Inflammatory macrophage treated with lipopolysaccharide for 4 hours (primary cell): ENCODE data around the gene NDC1.
"Not testable (repeated sequence)": the region's sequence is repeated elsewhere in the genome, so short reads cannot be mapped to it uniquely, and the experiment has no call there.

Source experiments
- DNase-seq: peaks from one replicate; pipeline ENCODE4 v3.0.0-alpha.2; 2020

Gene NDC1, protein sequence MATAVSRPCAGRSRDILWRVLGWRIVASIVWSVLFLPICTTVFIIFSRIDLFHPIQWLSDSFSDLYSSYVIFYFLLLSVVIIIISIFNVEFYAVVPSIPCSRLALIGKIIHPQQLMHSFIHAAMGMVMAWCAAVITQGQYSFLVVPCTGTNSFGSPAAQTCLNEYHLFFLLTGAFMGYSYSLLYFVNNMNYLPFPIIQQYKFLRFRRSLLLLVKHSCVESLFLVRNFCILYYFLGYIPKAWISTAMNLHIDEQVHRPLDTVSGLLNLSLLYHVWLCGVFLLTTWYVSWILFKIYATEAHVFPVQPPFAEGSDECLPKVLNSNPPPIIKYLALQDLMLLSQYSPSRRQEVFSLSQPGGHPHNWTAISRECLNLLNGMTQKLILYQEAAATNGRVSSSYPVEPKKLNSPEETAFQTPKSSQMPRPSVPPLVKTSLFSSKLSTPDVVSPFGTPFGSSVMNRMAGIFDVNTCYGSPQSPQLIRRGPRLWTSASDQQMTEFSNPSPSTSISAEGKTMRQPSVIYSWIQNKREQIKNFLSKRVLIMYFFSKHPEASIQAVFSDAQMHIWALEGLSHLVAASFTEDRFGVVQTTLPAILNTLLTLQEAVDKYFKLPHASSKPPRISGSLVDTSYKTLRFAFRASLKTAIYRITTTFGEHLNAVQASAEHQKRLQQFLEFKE

DNA sequence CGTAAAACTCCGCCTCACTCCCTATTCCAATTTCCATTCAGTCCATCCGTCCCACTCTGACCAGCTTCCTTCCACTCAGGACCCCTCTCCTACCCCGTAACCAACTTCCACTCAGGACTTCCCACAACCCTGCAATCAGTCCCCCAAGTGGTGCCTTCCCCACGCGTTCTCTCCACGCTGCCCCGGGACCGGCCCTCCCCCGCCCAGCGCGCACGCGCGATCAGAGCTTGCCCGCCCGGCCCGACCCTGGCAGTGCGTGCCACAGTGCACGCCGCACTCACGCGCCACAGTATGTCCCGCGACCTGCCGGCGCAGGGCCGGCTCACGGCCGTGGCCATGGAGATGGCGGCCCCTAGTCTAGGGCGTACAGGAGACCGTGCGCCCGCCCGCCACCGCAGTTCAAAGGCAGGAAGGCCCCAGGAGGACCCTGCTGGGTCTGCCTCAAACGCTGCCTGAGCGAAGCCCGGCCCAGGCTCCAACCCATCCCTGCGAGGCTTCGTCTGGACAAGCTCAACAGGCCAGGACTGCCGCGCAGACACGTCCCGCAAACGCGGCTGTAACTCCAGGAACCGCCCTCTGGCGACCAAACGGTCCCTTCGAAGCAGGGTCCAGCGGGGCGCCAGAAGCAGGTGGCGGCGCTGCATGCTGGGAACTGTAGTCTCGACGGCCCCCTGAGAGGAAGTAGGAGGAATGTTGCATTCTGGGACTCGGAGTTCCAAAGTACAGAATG, at the start of gene NDC1:
Gene NDC1, minus strand, starts transcription at position 373 of the 730 bp plus-strand sequence. Its CDS starts 35 bp downstream, at position 338.
- DNase-seq = peak; percentile 95

DNA sequence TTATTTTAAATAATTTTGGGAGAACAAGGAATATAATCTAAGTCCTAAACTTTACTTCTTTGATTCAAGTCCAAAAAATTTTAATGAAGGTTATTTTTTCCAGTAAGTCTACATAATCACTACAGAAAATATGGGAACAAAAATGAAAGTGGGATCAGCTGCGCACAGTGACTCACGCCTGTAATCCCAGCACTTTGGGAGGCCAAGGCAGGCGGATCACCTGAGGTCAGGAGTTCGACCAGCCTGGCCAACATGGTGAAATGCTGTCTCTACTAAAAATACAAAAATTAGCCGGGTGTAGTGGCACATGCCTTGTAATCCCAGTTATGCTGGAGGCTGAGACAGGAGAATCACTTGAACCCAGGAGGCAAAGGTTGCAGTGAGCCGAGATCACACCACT, 45.5 kb upstream of the NDC1 start:
- not testable (repeated sequence) for DNase-seq

DNA sequence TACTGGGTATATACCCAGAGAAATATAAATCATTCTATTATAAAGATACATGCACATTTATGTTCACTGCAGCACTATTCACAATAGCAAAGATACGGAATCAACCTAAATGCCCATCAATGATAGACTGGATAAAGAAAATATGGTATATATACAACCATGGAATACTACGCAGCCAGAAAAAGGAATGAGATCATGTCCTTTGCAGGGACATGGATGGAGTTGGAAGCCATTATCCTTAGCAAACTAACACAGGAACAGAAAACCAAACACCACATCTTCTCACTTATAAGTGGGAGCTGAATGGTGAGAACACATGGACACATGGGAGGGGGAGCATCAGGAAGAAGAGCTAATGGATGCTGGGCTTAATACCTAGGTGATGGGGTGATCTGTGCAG, 43.8 kb upstream of the NDC1 start:
- not testable (repeated sequence) for DNase-seq

DNA sequence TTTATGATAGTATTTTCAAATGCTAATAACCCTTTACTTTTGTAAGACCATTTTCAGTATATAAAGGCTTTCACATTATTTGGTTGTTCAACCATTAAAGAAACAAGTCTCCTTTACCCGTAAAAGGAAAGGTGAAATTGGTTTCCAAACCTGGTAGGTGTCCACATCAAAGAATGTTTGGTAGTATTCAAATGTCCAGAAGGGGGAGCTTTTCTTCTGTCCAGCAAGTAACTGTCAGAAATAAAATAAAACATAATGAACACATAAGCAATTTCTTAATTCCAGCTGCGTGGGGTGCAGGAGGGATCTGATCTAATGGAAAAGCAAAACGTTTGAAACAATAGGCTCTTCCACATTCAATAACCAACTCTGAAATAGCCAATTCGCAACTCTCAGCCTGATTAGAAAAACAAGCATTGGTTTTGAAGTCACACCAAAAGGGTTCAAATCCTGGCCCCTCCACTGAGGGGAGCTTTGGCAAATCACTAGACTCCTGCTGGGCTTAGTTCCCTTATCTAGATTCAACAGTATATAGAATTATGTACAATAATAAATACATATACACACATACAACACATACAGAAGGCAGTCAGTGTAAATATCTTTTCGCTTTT, 40.5 kb upstream of the NDC1 start:
- peak; percentile 62 for DNase-seq

DNA sequence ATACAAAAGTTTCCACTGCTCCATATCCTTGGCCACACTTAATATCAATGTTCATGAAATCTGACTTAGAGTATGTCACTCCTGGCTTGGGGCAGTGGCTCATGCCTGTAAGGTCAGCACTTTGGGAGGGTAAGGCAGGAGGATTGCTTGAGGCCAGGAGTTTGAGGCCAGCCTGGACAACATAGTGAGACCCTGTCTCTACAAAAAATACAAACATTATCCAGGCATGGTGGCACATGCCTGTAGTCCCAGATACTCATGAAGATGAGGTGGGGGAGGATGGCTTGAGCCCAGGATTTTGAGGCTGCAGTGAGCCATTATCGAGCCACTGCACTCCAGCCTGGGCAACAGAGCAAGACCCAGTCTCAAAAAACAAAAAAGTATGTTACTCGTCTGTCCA, 37.1 kb upstream of the NDC1 start:
- not testable (repeated sequence) for DNase-seq

DNA sequence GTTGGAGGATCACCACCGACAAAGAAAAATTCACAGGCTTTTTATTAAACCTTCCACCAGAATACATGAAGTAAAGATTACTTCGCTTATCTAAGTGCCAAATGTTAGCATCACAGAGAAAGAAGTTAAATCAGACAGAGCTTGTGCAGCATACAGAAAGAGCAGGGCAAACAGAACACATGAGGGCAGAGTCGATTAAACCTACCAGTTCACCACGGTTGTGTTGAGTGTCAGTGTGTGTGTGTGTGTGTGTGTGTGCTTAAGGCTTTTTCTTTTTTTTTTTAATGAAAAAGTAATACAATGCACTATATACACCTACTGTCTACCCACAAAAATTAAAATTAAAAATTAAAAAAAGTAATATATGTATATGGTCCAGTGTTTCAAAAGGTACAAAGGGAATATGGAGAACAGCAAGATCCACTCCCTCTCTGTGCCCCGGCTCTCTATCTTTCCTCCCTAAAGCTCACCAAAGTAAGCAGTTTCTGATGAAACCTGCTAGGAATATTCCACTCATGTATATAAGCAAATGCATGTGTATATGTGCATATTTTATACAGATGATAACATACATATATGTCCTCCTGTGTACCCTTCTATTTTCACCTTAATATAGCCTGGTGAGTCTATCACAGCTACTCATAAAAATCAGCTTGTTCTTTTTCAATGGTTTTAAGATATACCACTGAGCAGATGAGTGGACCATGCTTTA, 33.8 kb upstream of the NDC1 start:
- DNase-seq = no peak

DNA sequence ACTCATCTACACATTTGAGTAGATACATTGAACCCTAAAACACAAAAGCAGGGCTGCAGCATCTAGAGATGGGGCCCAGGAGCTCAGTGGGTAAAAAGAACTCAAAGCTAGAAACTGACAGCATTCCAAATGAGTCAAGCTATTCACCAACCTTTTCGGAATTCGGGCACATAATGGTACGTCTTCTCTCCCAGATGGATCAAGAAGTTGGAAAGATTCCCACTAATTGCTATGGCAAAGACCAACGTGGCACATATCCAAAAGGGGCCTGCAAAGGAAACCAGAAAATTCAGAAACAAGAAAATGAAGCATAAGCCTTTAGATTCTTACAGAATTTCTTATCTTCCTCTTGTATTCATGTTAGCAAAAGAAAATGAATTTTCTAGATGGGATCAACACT, 33.1 kb upstream of the NDC1 start:
- no peak for DNase-seq

DNA sequence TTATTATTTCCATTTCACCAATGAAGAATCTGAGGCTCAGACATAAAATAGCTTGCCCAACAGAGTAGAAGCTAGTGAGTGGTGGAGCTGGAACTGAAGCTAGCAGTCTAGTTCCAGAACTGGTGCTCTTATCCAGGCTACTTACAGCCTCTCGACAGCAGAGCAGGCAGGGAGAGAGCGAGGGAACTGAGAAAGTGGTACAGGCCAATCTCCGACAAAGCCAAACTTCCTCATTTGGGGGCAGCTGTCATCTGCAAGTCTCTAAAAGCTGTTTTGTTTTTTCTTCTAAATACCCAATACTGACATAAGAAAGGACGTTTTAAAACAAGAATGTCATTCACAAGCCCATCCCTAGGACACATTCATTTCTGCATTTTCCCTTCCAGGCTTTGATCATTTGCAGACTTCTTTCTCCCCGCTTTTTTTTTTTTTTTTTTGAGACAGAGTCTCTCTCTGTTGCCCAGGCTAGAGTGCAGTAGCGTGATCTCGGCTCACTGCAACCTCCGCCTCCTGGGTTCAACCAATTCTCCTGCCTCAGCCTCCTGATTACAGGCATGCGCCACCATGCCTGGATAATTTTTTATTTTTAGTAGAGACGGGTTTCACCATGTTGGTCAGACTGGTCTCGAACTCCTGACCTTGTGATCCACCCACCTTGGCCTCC, 31.5 kb upstream of the NDC1 start:
- no peak for DNase-seq

DNA sequence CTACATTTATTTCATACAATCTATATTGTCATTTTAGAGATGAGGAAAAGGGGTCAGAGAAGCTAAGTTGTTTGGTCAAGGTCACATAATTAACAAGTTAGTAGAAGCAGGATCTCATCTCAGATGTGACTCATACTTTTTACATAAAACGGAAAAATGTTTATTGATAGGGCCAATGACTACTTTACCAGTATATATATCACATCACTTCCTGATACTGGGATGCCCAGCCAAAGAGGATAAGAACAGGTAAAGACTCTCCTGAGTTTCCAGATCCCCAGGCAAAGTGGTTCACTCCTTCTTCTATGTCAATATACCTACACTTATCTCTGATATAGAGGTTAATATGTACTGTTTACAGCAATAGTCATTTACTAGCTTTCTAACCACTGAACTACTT, 30.5 kb upstream of the NDC1 start:
- no peak for DNase-seq

DNA sequence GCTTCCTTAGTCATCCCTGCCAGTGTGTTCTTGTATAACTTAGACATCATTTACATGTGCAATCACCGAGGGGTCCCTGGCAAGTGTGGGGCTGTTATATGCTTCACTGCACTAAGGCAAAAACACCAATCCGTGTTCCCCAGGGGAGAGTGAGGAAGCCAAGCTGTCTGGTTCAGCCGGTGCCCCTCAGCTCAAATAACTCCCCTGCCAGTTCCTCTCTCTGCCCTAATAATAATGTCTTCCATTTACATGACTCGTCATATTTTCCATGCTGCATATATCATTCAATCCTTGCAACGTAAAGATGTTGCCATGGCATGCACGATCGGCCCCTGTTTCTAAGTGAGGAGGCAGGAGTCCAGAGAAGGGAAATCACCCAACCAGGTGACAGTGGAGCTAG, 24.4 kb upstream of the NDC1 start:
- no peak for DNase-seq

DNA sequence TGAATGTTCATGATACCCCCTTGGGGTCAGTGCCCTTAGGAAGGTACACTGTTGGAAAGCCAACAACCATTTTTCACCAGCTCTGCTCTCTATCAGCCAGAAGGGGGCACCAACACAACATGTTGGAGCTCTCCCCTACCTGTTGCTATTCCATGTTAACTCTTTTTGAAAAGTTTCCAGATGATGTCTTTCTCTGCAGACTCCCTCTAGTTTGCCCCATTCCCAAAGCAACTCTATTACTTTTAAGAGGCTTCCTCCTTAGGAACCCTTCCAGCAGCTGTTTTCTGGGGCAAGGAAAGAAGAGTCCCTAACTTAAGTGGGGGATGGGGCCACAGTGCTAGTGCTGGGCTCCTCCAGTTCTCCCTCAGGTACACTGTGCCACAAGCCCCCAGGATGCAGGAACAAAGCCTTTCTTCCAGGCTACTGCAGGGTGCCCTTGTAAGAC, 22.9 kb upstream of the NDC1 start:
- DNase-seq = peak; percentile 44

DNA sequence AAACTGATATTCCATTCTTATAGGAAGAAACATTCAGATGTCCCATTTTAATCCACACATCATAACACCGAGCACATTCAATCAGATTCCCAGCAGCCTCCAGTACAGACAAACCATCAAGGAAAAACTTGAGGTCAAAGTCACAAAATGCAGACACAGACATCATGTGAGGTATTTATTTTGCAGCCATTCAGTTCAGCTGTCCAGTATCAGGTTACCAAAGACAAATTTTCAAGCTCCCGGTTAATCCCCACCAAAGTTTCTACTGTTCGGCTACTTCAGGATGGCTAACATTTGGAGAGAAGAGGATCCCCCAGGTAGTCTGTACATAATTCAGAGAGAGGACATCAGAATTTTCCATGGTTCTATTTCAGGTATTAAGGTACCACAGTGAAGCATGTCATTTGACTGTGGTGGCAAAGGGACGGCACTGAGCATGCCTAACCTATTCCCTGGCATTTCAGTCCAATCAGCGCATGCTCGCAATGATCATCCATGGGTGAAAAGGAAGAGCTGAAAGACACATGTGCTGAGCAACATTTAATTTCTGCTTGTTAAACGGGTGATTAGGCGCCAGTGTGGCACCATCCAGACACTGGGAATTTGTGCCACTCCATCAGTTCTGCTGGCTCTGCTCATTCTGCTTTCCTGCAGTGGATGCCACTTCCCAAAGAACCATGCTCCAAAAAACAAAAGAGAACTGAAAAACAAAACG, 13.6 kb upstream of the NDC1 start:
- no peak for DNase-seq

DNA sequence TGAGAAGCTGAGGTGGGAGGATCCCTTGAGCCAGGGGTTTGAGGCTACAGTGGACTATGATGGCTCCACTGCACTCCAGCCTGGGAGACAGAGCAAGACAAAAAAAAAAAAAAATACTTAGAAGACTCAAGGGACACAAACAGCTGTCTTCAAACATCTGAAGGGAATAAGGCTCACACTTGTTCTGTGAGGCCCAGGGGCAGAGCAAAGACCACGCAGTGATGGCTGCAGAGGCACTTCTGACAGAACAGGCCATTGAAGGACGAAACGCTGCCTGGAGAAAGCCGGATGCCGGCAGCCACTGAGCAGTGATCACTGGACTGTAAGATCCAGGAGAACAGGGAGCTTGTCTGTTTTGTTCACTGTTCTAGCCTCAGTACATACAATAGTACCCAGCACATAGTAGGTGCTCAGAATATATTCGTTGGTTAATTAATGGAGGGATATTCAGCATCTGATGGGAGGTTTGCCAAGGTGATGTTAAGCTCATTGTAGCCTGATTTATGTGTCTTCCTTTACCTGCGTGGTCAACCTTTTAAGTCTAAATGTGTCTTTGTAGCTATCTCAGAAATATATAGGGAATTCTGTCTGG, 12.1 kb upstream of the NDC1 start:
- DNase-seq = no peak

DNA sequence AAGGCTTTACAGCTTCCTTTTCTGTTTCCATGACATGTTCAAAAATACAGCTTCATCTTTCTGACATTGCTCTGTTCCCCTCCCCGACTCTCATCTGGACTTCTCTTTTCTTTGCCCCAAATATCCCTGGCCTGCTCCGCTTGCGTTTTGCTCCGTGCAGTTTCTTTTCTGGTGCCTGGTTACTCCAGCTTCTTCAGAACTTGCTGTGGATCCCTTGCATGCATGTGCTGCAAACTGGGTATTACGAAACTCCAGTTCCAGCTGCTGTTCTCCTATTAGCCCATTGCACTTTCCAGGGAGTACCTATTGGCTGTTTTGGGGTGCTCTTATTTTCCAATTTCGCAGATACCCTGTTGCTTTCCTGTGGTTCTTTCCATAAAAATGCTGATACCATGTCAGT, 9.9 kb upstream of the NDC1 start:
- peak; percentile 5 for DNase-seq

DNA sequence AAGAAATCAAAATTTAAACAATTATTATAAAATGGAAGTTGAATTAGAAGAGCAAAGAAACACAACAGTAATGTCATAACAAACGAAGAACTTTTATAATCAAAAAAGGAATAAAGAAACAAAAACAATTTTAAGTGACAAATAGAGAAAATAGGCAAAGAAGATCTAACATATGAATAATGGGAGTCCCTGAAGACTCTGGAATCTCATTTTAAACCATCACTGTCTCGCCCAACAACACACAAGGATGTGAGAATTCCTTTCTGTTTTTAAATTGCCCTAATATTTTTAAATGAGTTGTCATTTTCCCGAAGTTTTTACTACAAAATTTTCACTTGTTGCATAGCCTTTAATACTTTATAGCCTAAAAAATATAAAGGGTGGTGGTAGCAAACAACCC, 4.3 kb upstream of the NDC1 start:
- DNase-seq = no peak

DNA sequence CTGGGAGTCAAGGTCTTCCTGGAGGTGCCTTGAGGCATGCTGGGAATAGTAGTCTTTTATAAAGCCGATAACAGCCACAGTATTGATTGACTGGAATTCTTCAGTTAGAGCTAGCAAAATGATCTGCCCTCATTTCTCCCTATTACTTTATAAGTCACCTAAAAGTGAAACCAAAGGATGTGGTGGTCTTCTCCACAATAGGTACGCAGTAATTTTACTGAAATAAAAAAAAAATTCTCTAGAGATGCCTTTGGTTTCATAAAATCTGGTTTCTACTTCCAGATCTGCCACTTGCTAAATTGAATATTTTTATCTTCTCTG, 518 bp upstream of the NDC1 start:
- DNase-seq = no peak

DNA sequence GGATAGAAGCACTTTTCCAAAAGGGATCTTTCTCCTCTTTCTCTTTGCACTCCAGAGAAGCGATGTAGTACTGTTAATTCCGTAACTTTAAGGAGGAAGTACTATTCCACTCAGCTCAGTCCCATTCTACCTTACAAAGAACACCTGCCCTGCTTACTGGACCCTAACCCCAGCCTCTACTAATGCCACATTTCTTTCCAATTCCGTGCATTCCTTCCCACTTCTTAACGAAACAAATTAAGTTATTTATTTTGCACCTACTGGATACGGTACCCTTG, 511 bp downstream of the NDC1 start:
- DNase-seq = no peak

DNA sequence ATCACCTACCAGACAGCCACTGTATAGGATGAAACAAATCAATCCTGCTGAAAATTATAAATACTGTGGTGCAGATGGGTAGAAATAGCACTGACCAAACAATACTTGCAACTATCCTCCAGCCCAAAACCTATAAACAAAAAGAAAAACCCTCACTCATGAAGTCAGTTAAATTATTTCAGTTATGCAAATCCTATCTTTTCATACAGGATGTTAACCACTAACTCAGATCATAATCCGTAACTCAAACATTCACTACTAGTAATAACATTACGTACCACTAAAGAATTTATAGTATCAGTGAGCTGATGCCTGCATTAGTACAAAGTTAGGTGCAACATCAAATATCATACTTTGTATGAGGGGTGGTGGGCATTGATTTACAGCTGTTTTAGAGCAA, 2.6 kb downstream of the NDC1 start:
- DNase-seq = no peak

DNA sequence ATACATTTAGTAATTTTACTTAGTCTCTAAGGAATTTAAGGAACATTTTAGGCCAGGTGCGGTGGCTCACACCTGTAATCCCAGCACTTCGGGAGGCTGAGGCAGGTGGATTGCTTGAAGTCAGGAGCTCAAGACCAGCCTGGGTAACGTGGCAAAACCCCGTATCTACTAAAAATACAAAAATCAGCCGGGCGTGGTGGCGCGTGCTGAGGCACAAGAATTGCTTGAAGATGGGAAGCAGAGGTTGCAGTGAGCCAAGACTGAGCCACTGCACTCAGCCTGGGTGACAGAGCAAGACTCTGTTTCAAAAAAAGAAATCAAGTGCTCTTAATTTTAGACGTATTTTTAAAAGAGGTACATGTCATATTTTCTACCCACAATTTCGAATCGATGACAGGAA, 3.3 kb downstream of the NDC1 start:
- no peak for DNase-seq

DNA sequence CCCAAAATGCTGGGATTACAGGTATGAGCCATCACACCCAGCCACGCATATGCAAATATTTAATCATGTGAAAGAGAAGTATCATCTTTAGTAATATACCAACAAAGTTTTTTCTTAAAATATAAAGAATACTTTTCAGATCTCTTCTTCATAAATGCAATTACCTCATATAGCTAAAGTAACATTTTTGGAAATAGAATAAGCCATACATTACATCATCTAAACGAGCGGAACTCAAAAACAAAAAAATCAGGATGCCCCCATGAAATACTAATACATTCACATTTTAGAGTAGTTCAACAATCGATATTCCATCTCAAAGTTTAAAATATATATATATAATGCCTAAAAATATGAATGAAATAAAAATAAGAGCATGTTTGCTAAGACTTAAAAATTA, 4.7 kb downstream of the NDC1 start:
- no peak for DNase-seq

DNA sequence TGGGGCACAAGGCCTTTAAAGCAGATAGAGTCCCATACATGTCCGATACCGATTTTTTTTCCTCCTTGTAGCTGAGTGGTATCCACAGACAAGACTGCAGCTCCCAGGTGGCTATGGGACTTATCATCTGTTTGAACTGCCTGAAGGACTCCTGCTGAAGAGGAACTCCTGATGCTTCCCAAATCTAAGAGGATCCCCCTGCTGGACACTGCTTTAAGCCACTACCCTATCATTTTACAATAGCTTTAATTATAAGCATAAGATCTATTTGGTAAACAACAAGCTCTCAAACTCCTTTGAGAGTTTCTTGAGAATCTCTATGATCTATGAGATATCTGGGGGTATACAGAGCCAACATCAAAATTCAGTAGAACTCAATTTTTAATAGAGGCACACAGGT, 11.7 kb downstream of the NDC1 start:
- DNase-seq = no peak

DNA sequence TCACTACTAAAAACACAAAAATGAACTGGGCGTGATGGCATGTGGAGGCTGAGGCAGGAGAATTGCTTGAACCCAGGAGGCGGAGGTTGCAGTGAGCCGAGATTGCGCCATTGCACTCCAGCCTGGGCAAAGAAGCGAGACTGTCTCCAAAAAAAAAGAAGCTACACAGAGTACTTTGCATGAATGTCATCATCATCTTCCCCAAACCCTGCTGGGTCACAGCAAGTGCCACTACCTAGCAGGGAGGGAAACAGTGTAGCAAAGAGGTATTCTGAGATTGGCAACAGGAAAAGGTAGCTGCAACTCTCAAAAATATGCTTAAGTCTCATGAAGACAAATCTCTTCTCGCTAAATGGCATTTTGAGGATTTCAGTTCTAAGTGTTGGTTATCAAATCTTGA, 12.8 kb downstream of the NDC1 start:
- no peak for DNase-seq
